ENCODE data around the gene ADGRG7.

- no peak for TF ChIP-seq YY1 (IDR thresholded peaks at IDR 0.05; ENCODE audit: insufficient read depth, insufficient read length)
- TF ChIP-seq ZNF274 (IDR thresholded peaks at IDR 0.05; ENCODE audit: low read depth, low read length): no peak
These were observed 41.5 kb downstream of the ADGRG7 start for GRCh38 chr3:100650651-100651619.

Measured in NT2/D1 (cell line).